Adrenal gland (tissue), 12 donors: ENCODE results near the gene FHIT. TPM values are rescaled to one million over a fixed set of nuclear protein-coding genes. Genes with fewer than 3 reads are reported as not detected.

Experiments
- DNase-seq, 7 donors: peaks; one replicate each; pipeline ENCODE4 v3.0.0-alpha.2; 2019 to 2020
- H3K27ac ChIP-seq, 5 donors: fragments of 200-600 bp; sonication (generic) in 4 of 5; 1 replicate in 3 of 5; 2 replicates in 2 of 5; pipeline versions ENCODE4 v1.5.1 to v1.8.0; 2016 to 2020; ENCODE audit warnings: mild to moderate bottlenecking in 1 of 5
- H3K27me3 ChIP-seq: fragments of 200-600 bp; 2 replicates; pipeline ENCODE4 v1.8.0; 2021
- H3K36me3 ChIP-seq, 2 donors: fragments of 200-600 bp; replicated peaks in 1 of 2; 1 replicate in 1 of 2; 2 replicates in 1 of 2; pipeline versions ENCODE4 v1.5.1 to v1.8.0; 2018 to 2022
- H3K4me1 ChIP-seq, 2 donors: fragments of 200-600 bp; replicated peaks in 1 of 2; 1 replicate in 1 of 2; 2 replicates in 1 of 2; pipeline versions ENCODE4 v1.5.1 to v1.8.0; 2018 to 2021
- H3K4me3 ChIP-seq, 4 donors: fragments of 200-600 bp; sonication (generic) in 3 of 4; one replicate each; pipeline ENCODE4 v1.5.1; 2016 to 2018
- H3K9me3 ChIP-seq, 3 donors: fragments of 200-600 bp; sonication (generic) in 1 of 3; replicated peaks in 1 of 3; 1 replicate in 2 of 3; 2 replicates in 1 of 3; pipeline versions ENCODE4 v1.5.1 to v1.8.0; 2016 to 2021
- CTCF ChIP-seq, 6 experiments: fragments of 450-650 bp in 4 of 6; fragments of 200-600 bp in 2 of 6; sonication (generic) in 1 of 6; IDR thresholded peaks; 1 replicate in 5 of 6; 2 replicates in 1 of 6; pipeline versions ENCODE4 v1.5.1 to v1.8.0; 2016 to 2021; ENCODE audit warnings: antibody characterized with exemption in 6 of 6, mild to moderate bottlenecking in 2 of 6, moderate library complexity in 1 of 6
- POLR2A ChIP-seq, 2 donors: fragments of 450-650 bp; IDR thresholded peaks; one replicate each; pipeline ENCODE4 v1.6.1; 2017; ENCODE audit warnings: antibody characterized with exemption in 2 of 2, mild to moderate bottlenecking in 2 of 2, moderate library complexity in 1 of 2
- WGBS, 4 donors: extraction: QIAGEN DNeasy Blood & Tissue Kit in 2 of 4; methylation state at CpG; one replicate each; pipeline versions ENCODE4 v1.1.5 to v1.1.7; 2013 to 2017; 5-methylcytosine and 5-hydroxymethylcytosine counted together
- intact Hi-C, 2 donors: fragments of 100-400 bp; cut with DNase I; formaldehyde crosslinking; loops; one replicate each; pipeline versions ENCODE4 v1.14.1 to v1.15.0; 2022 to 2023
- polyA plus RNA-seq, 3 donors: library from polyadenylated mRNA; stranded (reverse); fragments of 200-250 nt in 2 of 3; fragments of 350-450 nt in 1 of 3; fragmentation: Illumina TruSeq in 1 of 3; extraction: RNeasy Lipid Tissue Mini Kit (QIAGEN cat#74804) in 1 of 3; gene quantifications; one replicate each; pipeline ENCODE4 v1.2.3, GENCODE V29; 2013 to 2014
- total RNA-seq, 9 donors: library from RNA; depleted of rRNA in 4 of 9; stranded (reverse); fragments of >200 nt in 4 of 9; fragments of 120-200 nt in 1 of 9; fragmentation: NEBNext Ultra II Directional in 1 of 9; extraction: Animal tissue kit (Norgen Biotek cat#: 25700) in 1 of 9; gene quantifications; one replicate each; pipeline versions ENCODE4 v1.1.0 to v1.2.4, GENCODE V29; 2013 to 2023
- donor health status: healthy with polysubstance abuse.
- donor health status: Bipolar disorder and iron deficiency.
- donor health status: DM: yes; HTN: yes; CAD: no.
- donor health status: DM: no; HTN: no; CAD: no.
- donor health status: DM: no; HTN: no; CAD: no.
- donor health status: DM: yes; HTN: yes; CAD: no.

The FHIT gene
- total and polyA plus RNA-seq, 12 donors, result 14.1 to 43.9 (median 28.8) TPM

- no peaks in the 10 kb centered on the region for H3K36me3 ChIP-seq
- H3K4me1 ChIP-seq, result no peaks in the 10 kb centered on the region
- intact Hi-C loops, result no loop called here
- no peak overlapping the region for H3K4me3 ChIP-seq
- 74 to 86% (median 79%) methylated on average over 5 of the region's 5 CpGs for WGBS, 4 donors
- H3K9me3 ChIP-seq, result no peaks in the 10 kb centered on the region
- TF ChIP-seq POLR2A (IDR thresholded peaks at IDR 0.05) (no peak), CTCF (IDR thresholded peaks at IDR 0.05) (no peak)
- no peak for DNase-seq
- H3K27ac ChIP-seq, result no peak overlapping the region
- H3K27me3 ChIP-seq, result no peaks in the 10 kb centered on the region
These were observed 170.4 kb downstream of the FHIT start for GRCh38 chr3:61080737-61081445.

- H3K4me1 ChIP-seq, result no peaks in the 10 kb centered on the region
- TF ChIP-seq CTCF (IDR thresholded peaks at IDR 0.05), result no peak
- no peaks in the 10 kb centered on the region for H3K9me3 ChIP-seq
- no peaks in the 10 kb centered on the region for H3K36me3 ChIP-seq
- WGBS, 4 donors, result 75 to 77% (median 75%) methylated on average over 6 of the region's 6 CpGs
- H3K27ac ChIP-seq, result no peak overlapping the region
- DNase-seq, result no peak
- no peaks in the 10 kb centered on the region for H3K27me3 ChIP-seq
- intact Hi-C loops, result no loop called here
- H3K4me3 ChIP-seq, result no peak overlapping the region
These were observed 173.1 kb downstream of the FHIT start for GRCh38 chr3:61078048-61078752.

GRCh38 chr3:61077551-61077950 lies 173.7 kb downstream of the FHIT start:
- H3K4me3 ChIP-seq, result no peak overlapping the region
- 79 to 90% (median 86%) methylated on average over 1 of the region's 1 CpG for WGBS, 4 donors
- H3K27ac ChIP-seq, result no peak overlapping the region
- DNase-seq, result no peak
- no peak for TF ChIP-seq CTCF (IDR thresholded peaks at IDR 0.05)
- H3K36me3 ChIP-seq, result no peaks in the 10 kb centered on the region
- intact Hi-C loops, result no loop called here
- H3K27me3 ChIP-seq, result no peaks in the 10 kb centered on the region
- H3K9me3 ChIP-seq, result no peaks in the 10 kb centered on the region
- no peaks in the 10 kb centered on the region for H3K4me1 ChIP-seq

- Histone ChIP-seq H3K4me1 (no peaks in the 10 kb centered on the region), H3K9me3 (no peaks in the 10 kb centered on the region), H3K36me3 (no peaks in the 10 kb centered on the region), H3K27me3 (no peaks in the 10 kb centered on the region), H3K27ac (no peak overlapping the region), H3K4me3 (no peak overlapping the region)
- no peak for DNase-seq
- intact Hi-C loops, result no loop called here
- 70 to 76% (median 70%) methylated on average over 3 of the region's 3 CpGs for WGBS, 4 donors
- TF ChIP-seq CTCF (IDR thresholded peaks at IDR 0.05) (no peak), POLR2A (IDR thresholded peaks at IDR 0.05) (no peak)
These were observed 176.5 kb downstream of the FHIT start for GRCh38 chr3:61074783-61075182.
